Ramos (cell line): ENCODE measurements around the gene YARS1.

Source experiments
- in situ Hi-C: fragments of 300-500 bp; cut with MboI; formaldehyde crosslinking; loops from one replicate; pipeline ENCODE4 v1.14.3; 2022; ENCODE audit warnings: low sequenced_read_pairs; ENCODE audit not compliant: unreplicated experiment

Gene YARS1

DNA sequence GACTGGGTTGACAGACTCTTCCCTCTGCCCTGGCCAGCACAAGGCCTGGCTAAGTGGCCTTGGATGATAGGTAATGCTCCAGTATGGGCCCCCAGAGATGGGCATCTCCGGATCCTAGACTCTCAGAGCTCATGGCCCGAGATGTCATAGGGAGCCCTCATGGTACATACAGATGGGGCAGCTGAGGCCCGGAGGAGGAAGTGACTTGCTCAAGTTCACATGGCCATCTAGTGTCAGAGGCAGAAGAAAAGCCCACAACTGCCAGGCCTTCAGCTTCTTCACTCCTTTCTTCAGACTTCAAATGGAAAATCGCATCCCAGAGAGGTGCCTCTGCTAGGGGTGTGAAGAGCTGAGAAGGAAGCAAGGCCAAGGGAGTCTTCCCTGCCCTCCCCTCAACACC, 67.8 kb downstream of the YARS1 start:
- in situ Hi-C loops, result no loop called here

DNA sequence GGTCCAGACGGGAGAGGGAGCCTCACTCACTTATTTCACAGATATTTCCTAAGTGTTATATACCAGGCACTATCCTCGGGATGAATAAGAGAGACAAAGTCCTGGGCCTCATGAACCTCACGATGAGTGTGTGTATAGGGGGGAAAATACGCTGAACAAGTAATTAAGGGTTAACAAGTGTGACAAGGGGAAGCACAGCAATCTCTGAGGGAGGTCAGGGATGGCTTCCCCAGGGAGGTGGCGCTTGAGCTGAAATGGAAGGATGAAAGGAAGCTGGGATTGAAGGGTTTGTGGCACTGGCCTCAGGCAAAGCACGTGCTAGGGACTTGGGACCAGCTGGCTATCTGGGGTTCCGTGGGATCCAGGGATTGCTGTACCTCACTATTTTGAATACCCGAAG, 68.2 kb downstream of the YARS1 start:
- in situ Hi-C loops, result no loop called here

DNA sequence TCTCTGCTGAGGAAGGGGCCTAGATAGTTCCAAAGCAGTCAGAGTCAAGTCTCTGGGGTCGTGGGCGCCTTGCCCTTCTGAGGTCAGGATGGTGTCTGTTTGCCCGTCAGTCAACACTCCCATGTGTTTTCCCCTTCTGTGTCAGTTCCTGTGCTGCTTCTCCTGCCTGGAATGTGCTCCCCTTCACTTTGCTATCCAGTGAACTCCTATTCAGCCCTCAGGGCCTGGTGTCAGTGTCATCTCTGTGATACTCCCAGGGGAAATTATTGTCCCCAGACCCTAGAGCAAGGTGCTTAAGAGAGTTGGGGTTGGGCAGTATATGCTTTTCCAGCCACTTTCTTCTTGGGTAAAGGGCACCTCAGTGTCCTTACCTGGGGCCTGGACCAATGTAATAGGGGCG, 68.8 kb downstream of the YARS1 start:
- in situ Hi-C loops, result no loop called here

DNA sequence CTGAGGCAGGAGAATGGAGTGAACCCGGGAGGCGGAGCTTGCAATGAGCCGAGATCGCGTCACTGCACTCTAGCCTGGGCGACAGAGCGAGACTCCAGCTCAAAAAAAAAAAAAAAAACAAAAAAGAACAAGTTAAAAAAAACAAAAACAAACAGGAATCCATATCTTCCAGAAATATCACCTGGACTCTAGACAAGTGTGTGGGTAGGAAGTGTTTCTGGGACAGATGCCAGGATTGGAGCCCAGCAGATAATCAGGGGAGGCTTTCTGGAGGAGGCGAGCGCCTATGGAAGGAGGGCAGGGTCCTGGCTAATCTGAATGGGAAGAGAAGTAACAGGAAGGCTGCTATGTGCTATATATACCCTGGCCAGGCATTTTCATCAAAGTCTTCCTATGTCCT, 71.0 kb downstream of the YARS1 start:
- in situ Hi-C loops, result no loop called here

DNA sequence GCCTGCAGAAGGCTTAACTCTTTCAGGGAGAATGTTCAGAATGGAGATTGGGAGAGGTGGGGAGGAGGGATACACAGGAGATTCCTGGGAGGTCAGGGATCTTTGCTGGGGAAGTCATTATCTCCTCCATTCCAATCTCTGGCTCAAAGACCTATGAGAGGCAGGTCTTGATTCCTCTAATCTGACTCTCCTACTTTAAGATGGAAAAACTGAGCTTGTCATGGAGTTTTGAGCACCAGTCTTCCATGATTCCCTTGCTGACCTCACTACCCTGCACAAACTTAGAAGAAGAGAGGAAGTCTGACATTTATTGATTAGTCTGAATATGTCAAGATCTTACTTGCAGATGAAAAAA, 73.1 kb downstream of the YARS1 start:
- in situ Hi-C loops, result no loop called here

DNA sequence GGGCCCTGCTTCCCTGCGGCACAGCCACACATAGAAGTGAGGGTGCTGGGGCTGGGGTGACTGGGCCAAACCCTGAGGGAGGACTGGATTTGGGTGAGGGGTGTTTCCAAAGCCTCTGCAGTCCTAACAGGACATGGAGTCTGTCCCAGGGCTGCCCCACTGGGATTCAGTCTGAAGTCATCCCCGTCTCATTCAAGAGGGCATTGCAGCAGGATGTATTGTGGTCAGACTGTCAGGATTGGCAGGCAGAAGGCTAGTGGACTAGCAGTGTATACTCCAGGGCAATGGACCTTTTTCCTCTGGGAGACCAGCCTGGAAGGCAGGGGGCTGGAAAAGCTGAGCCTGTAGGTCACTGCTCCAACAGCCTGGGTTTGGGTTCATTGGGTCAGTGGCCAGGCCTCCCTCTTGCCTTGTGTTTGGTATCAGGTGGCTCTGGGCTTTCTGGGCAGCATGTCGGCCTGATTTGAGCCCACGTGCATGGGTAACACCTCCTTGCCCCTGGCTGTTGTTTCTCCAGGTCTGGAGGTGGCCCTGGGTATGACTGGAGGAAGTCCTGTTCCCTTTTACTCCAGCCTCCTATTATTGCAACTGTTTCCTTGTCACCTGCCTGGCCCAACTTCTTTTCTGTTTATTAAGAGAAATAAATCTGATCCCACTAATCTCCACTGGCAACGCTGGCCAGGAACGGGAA, 73.6 kb downstream of the YARS1 start:
- in situ Hi-C loops, result no loop called here

DNA sequence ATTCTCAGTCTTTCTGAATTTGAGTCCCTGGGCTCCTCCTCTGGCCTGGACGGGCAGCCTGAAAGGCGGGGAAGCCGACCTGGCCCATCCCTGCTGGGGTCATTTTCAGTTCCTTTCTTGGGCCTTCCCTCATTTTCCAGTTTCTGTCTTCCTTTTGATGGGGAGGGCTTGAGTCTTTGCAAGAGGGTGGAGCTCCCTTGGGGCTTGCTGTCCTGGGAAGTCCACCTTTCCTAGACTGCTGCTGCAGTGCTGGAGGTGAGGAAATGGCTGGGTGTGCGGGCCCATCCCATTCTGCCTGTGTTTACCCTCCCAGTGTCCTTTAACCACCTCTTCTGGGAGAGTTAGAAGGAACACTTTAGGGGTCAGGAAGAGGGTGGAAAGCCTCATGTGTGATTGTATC, 74.2 kb downstream of the YARS1 start:
- in situ Hi-C loops, result no loop called here

DNA sequence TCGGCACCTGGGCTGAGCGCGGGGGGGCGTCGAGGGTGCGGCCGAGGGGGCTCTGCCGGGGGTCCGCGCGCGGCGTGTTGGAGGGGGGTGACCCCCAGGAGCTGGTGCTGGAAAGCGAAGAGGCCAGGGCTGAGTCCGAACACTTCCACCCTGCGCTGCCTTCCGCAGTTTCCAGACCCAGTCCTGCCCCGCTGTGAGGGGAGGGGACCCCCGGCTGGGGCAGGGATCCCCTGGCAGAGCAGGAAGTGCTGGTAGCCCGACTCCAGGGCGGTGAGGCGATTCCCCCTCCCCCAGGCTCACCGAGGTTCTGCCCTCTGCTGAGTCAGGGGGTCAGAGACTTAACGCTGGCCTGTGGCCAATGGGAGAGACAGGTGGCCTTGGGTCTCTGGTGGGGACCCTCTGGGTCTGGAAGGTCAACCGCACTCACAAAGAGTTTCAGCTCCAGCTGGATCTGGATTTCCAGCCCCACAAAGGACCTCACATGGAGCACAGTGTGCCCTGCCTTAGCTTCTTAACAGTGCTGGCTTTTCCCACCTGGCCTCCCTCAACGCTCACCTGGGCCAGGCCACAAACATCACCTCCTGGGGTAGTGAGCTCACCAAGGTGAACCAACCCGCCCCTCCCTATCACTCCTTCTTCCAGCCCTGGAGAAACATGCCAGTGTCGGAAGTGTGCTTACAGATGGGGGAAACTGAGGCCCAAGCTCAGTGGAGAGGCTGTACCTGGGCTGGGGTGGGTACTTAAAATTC, 74.8 kb downstream of the YARS1 start:
- in situ Hi-C loops, result no loop called here

DNA sequence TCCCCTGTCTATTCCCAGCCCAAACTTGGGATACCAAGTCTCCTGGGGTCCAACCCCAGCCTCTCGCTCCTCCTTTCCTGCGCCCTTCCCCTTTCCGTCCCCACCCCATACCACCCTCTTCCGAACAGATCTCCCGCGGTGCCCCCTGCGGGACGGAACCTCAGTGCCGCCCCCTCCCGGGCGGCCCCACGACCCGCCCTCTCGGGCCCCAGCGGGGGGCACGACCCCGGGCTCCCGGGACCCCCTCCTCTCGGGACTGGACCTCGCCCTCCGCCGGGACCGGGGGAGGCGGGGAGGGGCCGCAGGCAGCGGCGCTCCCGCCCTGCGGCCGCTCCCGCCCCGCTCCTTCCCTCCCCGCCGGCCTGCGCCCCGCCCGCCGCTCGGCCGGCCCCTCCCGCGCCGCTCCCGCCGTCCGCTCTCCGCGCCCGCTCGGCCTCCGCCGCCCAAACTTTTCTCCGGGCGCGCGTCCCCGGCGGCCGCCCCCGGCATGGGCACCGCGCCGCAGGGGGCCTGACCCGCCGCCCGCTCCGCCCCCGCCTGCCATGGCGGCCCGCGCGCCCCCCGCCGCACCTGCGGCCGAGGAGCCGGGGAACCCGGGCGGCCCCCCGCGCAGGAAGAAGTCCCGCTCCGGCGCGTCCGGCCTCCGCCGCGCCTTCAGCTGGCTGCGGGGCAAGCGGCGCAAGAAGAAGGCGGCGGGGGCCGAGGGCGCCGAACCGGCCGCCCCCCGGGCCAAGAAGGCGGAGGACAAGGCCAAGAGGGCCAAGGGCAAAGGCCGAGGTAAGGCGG, 75.6 kb downstream of the YARS1 start:
- in situ Hi-C loops, result no loop called here

DNA sequence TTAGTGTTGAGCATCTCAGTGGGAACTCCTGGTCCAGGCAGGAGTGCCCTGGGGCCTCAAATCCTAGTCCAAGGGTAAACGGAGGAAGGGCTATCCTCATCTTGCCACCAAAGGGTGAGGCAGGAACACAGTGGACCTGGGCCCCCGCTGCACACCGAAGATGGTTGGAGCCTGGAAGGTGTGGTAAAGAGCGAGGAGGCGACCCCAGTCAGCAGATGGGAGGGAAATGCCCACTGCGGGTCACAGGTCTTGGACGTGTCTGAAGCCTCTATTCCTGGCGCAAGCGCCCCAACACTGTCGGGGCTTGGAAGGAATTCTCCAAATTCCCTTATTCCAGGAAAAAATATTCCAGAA, 76.1 kb downstream of the YARS1 start:
- in situ Hi-C loops, result no loop called here

DNA sequence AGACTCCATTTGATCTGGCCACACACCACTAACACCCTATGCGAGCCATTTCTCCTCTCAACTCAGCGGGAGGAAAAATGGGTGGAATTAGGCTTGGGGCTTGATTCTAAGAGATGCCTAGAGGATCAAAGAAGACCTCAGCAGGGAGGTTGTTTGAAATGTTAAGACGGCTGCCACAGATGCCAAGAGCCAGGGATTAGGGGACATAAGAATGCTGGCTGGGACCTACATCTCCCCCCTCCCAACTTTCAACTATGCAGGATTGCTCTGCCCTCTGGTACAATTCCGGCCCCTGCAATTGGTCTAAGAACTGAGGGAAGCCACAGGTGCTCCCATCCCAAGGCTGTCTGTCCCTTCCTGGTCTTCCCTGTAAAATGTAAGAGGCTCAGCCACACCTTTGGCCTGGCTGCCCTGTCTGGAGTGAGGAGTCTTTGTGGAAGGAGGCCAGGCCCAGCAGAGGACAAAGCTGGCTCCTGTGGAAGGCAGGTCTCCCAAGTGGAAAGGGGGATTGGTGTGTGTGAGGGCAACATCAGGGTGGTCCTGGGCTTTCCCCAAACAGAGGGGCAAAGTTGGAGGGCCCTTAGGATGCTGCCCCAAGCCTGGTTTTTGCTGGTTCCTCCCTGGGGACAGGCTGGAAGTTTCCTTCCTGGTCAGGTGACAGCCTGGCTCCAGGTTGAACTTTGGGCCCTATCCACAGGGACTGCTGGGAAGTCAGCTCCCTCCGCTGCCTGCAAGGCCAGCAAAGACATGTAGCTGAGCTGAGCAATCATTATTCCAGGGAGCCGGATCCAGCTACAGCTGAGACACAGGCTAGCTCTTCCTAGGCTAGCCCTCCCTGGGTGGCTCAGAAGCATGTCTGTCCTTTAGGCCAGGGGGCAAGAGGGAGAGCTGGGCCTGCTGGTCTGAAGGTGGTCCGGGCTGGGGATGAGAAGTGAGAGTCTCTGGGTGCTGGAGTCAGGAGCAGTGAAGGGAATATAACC, 80.1 kb downstream of the YARS1 start:
- in situ Hi-C loops, result no loop called here

DNA sequence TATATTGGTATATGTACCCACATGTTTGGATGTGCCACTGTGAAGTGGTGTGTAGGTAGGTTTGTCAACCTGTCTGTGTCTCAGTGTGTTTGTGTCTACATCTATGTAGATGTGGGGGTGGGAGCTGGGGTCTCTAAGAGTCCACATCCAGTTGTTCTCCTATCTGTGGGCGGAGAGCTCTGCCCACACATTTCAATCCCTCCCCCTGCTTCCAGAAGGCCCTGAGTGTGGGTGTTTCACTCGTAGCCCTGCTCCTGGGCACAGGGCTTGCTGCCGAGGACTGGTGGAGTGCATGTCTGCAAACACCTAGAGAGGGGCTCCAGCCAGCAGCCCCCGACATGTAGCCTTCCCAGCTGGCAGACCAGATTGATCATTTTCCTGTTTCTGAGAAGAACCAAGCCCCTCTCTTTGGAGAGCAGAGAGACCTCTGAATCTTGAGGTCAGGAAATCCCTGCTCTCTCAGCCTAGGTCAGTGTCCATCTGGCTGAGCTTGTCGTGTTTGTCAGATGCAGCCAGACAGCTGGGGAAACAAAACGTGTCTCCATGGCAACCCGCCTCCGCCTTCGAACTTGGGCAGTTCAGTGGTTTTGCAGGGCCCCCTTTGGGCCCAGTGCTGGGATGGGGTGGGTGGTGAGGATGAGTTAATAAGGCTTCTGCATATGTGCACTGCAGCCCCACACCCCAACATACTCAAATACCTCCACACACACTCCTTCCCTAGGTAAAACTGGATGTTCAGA, 83.4 kb downstream of the YARS1 start:
- in situ Hi-C loops, result no loop called here

DNA sequence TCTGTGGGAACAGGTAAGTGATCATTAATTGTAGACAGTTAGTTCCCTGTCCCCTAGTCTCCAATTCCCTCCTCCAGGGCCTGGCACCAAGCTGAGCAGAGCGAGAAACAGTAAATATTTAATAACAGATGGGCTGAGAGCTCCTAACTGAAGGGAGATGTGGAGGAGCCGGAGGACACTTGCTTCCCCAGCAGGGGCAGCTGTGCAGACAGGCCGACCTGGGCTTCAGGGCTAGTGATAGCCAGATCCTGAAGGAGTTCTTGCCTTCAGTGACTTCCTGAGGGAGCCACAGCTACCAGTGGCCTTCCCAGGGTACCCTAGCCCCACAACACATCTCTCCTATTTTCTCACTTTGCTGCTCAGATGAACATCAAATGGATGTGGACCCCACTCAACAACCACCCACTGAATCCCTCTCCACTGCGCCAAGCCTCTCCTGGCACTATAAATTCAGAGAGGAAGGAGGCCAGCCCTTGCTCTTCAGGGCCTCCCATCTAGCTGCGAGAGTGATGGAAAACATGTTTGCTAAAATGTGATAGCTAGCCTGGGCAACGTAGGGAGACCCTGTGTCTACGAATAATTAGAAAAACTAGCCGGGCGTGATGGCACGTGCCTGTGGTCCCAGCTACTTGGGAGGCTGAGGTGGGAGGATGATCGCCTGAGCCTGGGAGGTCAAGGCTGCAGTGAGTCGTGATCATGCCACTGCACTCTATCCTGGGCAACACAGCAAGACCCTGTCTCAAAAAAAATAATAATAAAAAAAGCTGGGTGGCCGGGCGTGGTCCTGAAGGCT, 87.7 kb downstream of the YARS1 start:
- in situ Hi-C loops, result no loop called here

DNA sequence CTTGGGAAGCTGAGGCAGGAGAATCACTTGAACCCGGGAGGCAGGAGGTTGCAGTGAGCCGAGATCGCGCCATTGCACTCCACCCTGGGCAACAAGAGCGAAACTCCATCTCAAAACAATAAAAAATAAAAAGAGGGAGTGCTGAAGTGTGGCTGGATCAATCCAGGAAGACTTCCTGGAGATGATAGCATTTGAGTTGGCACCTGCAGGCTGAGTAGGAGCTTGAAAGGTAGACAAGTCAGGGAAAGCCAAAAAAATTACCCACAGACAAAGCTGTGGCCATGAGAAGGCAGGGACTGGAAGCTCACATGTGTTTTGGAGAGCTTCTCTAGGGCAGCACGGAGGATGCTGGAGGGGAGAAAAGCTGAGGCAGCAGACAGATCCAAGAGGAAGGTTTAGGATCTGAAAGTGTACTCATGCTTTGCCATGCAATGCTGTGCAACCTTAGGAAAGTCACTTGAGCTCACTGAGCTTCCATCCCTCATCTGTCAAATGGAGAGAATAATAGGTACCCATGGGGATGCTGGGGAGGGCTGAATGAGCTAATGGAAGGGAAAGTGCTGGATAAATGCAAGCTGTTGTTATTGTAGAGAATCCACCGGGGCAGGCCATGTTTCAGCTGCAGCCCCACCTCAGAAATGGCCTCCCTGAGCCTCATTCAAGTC, 88.6 kb downstream of the YARS1 start:
- in situ Hi-C loops, result no loop called here

DNA sequence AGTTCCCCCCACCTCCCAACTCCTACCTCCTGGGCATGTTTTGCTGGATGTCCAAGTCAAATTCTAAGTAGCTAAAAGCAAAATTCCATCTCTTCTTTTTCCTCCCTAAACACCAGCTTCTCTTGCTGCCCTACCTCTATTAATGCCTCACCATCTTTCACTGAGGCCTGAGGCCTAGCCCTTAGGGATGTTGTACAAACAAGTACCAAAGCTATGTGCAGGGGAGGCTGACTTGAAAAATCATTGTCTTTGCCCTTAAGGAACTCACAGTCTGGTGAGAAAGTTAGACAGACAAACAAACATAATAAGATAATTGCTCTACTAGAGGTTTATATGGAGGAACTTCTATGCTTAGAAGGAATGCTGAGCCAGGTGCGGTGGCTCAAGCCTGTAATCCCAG, 89.3 kb downstream of the YARS1 start:
- in situ Hi-C loops, result no loop called here

DNA sequence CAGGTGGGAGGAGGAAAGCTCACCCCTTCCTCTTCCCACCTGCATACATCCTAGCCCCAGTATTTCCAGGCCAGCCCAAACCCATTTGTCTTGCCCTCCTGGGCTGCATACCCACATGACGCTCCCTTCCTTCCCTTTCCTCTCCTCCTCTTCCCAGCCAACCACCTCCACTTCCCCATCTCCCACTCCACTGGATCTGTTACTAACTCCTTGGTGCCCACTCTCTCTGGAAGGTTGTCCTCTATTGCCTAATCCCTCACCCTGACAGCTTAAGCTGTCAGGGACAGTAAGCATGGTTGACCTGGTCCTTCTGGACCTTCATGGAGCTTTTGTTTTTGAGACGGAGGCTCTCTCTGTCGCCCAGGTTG, 91.6 kb downstream of the YARS1 start:
- in situ Hi-C loops, result no loop called here
